ENCODE results near the gene PLCL2.
"Not testable (repeated sequence)": the region's sequence is repeated elsewhere in the genome, so short reads cannot be mapped to it uniquely, and the experiment has no call there.

PLCL2 gene

DNA sequence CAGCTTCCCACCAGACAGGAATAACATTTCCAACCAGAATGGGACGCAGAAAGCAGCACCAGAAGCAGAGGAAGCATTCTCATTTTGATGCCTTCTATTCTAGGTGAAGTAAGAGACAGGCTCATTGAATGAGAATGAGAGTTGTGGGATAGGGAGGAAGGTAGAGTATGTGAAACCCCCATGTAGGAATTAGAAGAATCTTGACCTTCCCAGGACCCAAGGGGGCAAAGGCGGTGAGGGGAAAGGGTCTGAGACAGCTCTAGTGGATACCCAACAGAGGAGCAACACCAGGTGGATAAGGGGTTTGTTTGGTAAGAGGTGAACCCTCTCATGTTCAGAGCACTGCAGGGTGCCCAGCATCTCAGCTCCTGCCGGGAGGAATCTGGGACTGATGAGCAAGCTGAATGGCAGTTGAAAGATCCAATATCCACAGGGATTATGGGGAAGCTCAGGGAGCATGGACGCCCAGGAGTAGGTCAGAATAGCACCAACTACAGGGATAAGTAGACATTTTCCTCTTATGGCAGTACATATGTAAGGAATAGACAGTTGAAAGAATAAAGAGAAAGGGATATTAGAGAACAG, 77.0 kb downstream of the PLCL2 start:
- in situ Hi-C loops (cut with MboI; ENCODE audit: low pct_unique_long_range_greater_than_20kb, low sequenced_read_pairs, unreplicated experiment): no loop called here
- DNase-seq (ENCODE audit: low spot score): no peak
- TF ChIP-seq, protein P1, sequence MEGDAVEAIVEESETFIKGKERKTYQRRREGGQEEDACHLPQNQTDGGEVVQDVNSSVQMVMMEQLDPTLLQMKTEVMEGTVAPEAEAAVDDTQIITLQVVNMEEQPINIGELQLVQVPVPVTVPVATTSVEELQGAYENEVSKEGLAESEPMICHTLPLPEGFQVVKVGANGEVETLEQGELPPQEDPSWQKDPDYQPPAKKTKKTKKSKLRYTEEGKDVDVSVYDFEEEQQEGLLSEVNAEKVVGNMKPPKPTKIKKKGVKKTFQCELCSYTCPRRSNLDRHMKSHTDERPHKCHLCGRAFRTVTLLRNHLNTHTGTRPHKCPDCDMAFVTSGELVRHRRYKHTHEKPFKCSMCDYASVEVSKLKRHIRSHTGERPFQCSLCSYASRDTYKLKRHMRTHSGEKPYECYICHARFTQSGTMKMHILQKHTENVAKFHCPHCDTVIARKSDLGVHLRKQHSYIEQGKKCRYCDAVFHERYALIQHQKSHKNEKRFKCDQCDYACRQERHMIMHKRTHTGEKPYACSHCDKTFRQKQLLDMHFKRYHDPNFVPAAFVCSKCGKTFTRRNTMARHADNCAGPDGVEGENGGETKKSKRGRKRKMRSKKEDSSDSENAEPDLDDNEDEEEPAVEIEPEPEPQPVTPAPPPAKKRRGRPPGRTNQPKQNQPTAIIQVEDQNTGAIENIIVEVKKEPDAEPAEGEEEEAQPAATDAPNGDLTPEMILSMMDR (IDR thresholded peaks at IDR 0.05; ENCODE audit: extremely low read depth, insufficient read depth, missing control alignments): no peak

DNA sequence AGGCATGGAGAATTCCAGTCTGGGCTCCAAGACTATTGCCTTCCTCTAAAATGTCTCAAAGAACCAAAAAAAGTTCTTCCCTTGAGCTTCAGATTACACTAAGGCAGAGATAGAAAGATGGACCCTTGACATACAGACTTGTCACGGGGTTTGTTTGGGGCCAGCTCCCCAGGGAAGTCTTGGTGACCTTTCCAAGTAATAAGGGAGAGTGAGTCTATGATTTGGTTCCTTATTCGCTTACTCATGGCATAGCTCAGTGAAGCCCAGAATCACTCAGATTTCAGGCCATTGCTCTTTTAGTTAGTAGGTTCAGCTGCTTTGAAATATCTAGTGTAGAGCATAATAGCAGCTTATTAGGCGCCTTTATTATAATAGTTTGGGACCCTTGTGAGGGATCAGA, 90.3 kb downstream of the PLCL2 start:
- DNase-seq (ENCODE audit: low spot score): no peak
- in situ Hi-C loops (cut with MboI; ENCODE audit: low pct_unique_long_range_greater_than_20kb, low sequenced_read_pairs, unreplicated experiment): no loop called here

GRCh38 chr3:16978234-16978920, 93.6 kb downstream of the PLCL2 start:
- TF ChIP-seq, protein P1 (IDR thresholded peaks at IDR 0.05; ENCODE audit: extremely low read depth, insufficient read depth, missing control alignments): no peak
- no peak for DNase-seq (ENCODE audit: low spot score)
- in situ Hi-C loops (cut with MboI; ENCODE audit: low pct_unique_long_range_greater_than_20kb, low sequenced_read_pairs, unreplicated experiment): no loop called here

More for the DNA sequence above, 90.3 kb downstream of the PLCL2 start:
- TF ChIP-seq, protein P1 (IDR thresholded peaks at IDR 0.05; ENCODE audit: extremely low read depth, insufficient read depth, missing control alignments): no peak

GRCh38 chr3:16978921-16979271, 94.1 kb downstream of the PLCL2 start:
- in situ Hi-C loops (cut with MboI; ENCODE audit: low pct_unique_long_range_greater_than_20kb, low sequenced_read_pairs, unreplicated experiment): no loop called here
- TF ChIP-seq, protein P1 (IDR thresholded peaks at IDR 0.05; ENCODE audit: extremely low read depth, insufficient read depth, missing control alignments): no peak
- no peak for DNase-seq (ENCODE audit: low spot score)

DNA sequence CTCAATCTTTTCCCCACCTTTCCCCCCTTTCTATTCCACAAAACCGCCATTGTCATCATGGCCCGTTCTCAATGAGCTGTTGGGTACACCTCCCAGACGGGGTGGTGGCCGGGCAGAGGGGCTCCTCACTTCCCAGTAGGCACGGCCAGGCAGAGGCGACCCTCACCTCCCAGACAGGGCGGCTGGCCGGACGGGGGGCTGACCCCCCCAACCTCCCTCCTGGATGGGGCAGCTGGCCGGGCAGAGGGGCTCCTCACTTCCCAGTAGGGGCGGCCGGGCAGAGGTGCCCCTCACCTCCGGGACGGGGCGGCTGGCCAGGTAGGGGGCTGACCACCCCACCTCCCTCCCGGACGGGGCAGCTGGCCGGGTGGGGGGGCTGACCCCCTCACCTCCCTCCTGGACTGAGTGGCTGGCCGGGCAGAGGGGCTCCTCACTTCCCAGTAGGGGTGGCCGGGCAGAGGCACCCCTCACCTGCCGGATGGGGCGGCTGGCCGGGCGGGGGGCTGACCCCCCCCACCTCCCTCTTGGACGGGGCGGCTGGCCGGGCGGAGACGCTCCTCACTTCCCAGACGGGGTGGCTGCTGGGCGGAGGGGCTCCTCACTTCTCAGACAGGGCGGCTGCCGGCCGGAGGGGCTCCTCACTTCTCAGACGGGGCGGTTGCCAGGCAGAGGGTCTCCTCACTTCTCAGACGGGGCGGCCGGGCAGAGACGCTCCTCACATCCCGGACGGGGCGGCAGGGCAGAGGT, 95.2 kb downstream of the PLCL2 start:
- DNase-seq (ENCODE audit: low spot score); in situ Hi-C loops (cut with MboI; ENCODE audit: low pct_unique_long_range_greater_than_20kb, low sequenced_read_pairs, unreplicated experiment): not testable (repeated sequence)

- in situ Hi-C loops (cut with MboI; ENCODE audit: low pct_unique_long_range_greater_than_20kb, low sequenced_read_pairs, unreplicated experiment): not testable (repeated sequence)
Observed at GRCh38 chr3:16980526-16980925, 95.8 kb downstream of the PLCL2 start.

DNA sequence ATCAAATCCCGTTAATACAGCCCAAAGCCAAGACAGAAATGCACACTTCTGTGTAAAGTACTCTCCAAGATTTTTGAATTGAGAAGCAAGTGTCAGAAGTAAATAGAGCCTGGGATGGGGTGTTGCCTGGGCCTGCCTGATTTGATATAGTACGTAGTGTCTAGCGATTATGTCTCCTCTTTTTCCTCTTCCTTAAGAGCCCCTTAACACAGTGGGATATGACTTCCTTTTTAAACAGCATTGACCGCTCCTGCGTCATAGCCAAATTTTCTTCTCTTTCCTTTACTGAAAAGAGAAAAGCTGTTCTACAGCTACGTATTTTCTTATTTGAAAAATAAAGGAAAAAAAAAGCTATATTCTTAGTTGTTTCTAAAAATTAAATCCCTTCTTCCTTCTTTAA, 97.7 kb downstream of the PLCL2 start:
- in situ Hi-C loops (cut with MboI; ENCODE audit: low pct_unique_long_range_greater_than_20kb, low sequenced_read_pairs, unreplicated experiment): no loop called here
- DNase-seq (ENCODE audit: low spot score): no peak
- TF ChIP-seq, protein P1 (IDR thresholded peaks at IDR 0.05; ENCODE audit: extremely low read depth, insufficient read depth, missing control alignments): no peak

More at GRCh38 chr3:16980526-16980925, 95.8 kb downstream of the PLCL2 start:
- DNase-seq (ENCODE audit: low spot score): not testable (repeated sequence)

All from GM13977 (cell line).